Thyroid gland (tissue), 4 donors: ENCODE data around the gene EGR4. TPM values are rescaled to one million over a fixed set of nuclear protein-coding genes. Genes with fewer than 3 reads are reported as not detected.

Source experiments
- DNase-seq, 2 donors: peaks; one replicate each; pipeline ENCODE4 v3.0.0-alpha.2; 2019
- H3K27ac ChIP-seq, 3 donors: fragments of 200-600 bp; sonication (generic); 1 replicate in 2 of 3; 2 replicates in 1 of 3; pipeline ENCODE4 v1.5.1; 2016 to 2019; ENCODE audit warnings: mild to moderate bottlenecking in 1 of 3, moderate library complexity in 1 of 3
- H3K27me3 ChIP-seq: fragments of 200-600 bp; sonication (generic); one replicate; pipeline ENCODE4 v1.5.1; 2019
- H3K36me3 ChIP-seq, 2 donors: fragments of 200-600 bp; sonication (generic); one replicate each; pipeline ENCODE4 v1.5.1; 2016 to 2019
- H3K4me1 ChIP-seq, 2 donors: fragments of 200-600 bp; sonication (generic); one replicate each; pipeline ENCODE4 v1.5.1; 2017 to 2019
- H3K4me3 ChIP-seq, 3 donors: fragments of 200-600 bp; sonication (generic); replicated peaks in 1 of 3; 1 replicate in 2 of 3; 2 replicates in 1 of 3; pipeline ENCODE4 v1.5.1; 2016; ENCODE audit warnings: mild to moderate bottlenecking in 1 of 3
- H3K9me3 ChIP-seq: fragments of 200-600 bp; sonication (generic); one replicate; pipeline ENCODE4 v1.5.1; 2017
- CTCF ChIP-seq, 6 experiments: fragments of 200-600 bp in 3 of 6; fragments of 450-650 bp in 3 of 6; sonication (generic) in 3 of 6; IDR thresholded peaks; one replicate each; pipeline ENCODE4 v1.5.1; 2016 to 2019; ENCODE audit warnings: antibody characterized with exemption in 6 of 6, mild to moderate bottlenecking in 2 of 6, inconsistent platforms in 1 of 6, moderate library complexity in 1 of 6
- POLR2A ChIP-seq, 2 donors: fragments of 450-650 bp; IDR thresholded peaks; one replicate each; pipeline ENCODE4 v1.6.1; 2017; ENCODE audit warnings: antibody characterized with exemption in 2 of 2, mild to moderate bottlenecking in 2 of 2, moderate library complexity in 1 of 2
- WGBS, 2 donors: methylation state at CpG; one replicate each; pipeline ENCODE4 v1.1.5; 2017; 5-methylcytosine and 5-hydroxymethylcytosine counted together
- intact Hi-C: fragments of 100-400 bp; cut with DNase I; formaldehyde crosslinking; loops from one replicate; pipeline ENCODE4 v1.15.1; 2023
- total RNA-seq, 4 donors: library from RNA; depleted of rRNA; stranded (reverse); fragments of >200 nt; gene quantifications; one replicate each; pipeline ENCODE4 v1.2.3, GENCODE V29; 2016

The EGR4 gene
- not detected for total RNA-seq

- 2 to 6% methylated on average over 12 to 35 of the region's 45 CpGs for WGBS, 2 donors
- intact Hi-C loops: no loop called here
- no peak within 1 kb of the TSS for H3K27ac ChIP-seq
Measured at GRCh38 chr2:73293534-73294171, at the start of gene EGR4. Gene EGR4 (minus strand): TSS chr2:73293548. CDS start chr2:73293317, 231 bp downstream.

GRCh38 chr2:73341039-73341438 lies 47.7 kb upstream of the EGR4 start:
- H3K27ac ChIP-seq: no peak overlapping the region
- no peaks in the 10 kb centered on the region for H3K27me3 ChIP-seq
- intact Hi-C loops: no loop called here
- no peak overlapping the region for H3K4me3 ChIP-seq
- TF ChIP-seq CTCF (IDR thresholded peaks at IDR 0.05) (no peak), POLR2A (IDR thresholded peaks at IDR 0.05) (no peak)
- DNase-seq: no peak
- H3K4me1 ChIP-seq: no peaks in the 10 kb centered on the region
- H3K36me3 ChIP-seq: no peaks in the 10 kb centered on the region
- 53 to 68% methylated on average over 3 of the region's 3 CpGs for WGBS, 2 donors
- H3K9me3 ChIP-seq: no peaks in the 10 kb centered on the region

More at GRCh38 chr2:73293534-73294171, at the start of gene EGR4:
- DNase-seq: peak; percentile 20 to 32
- peaks cover 36% of the 10 kb centered on the region for H3K27me3 ChIP-seq
- H3K4me1 ChIP-seq: peaks cover 0 to 16% of the 10 kb centered on the region in 2 donors
- H3K4me3 ChIP-seq: peak within 1 kb of the TSS in 2 of 3 donors; percentile 9 to 26
- no peak for TF ChIP-seq CTCF (IDR thresholded peaks at IDR 0.05)
- TF ChIP-seq POLR2A (IDR thresholded peaks at IDR 0.05): no peak
- no peaks in the 10 kb centered on the region for H3K36me3 ChIP-seq
- H3K9me3 ChIP-seq: no peaks in the 10 kb centered on the region

GRCh38 chr2:73339201-73339600 lies 45.9 kb upstream of the EGR4 start:
- intact Hi-C loops: no loop called here
- Histone ChIP-seq H3K9me3 (no peaks in the 10 kb centered on the region), H3K27me3 (no peaks in the 10 kb centered on the region), H3K4me1 (no peaks in the 10 kb centered on the region), H3K36me3 (no peaks in the 10 kb centered on the region), H3K4me3 (no peak overlapping the region), H3K27ac (no peak overlapping the region)
- DNase-seq: no peak
- WGBS, 2 donors: 68 to 81% methylated on average over 3 of the region's 3 CpGs
- TF ChIP-seq CTCF (IDR thresholded peaks at IDR 0.05) (no peak), POLR2A (IDR thresholded peaks at IDR 0.05) (no peak)

GRCh38 chr2:73337828-73338227 lies 44.5 kb upstream of the EGR4 start:
- WGBS, 2 donors: 39 to 41% methylated on average over 3 of the region's 3 CpGs
- Histone ChIP-seq H3K4me1 (no peaks in the 10 kb centered on the region), H3K27ac (no peak overlapping the region), H3K4me3 (no peak overlapping the region), H3K27me3 (no peaks in the 10 kb centered on the region), H3K9me3 (no peaks in the 10 kb centered on the region), H3K36me3 (no peaks in the 10 kb centered on the region)
- TF ChIP-seq CTCF (IDR thresholded peaks at IDR 0.05) (no peak), POLR2A (IDR thresholded peaks at IDR 0.05) (no peak)
- DNase-seq: no peak
- intact Hi-C loops: no loop called here

GRCh38 chr2:73334620-73335019 lies 41.3 kb upstream of the EGR4 start:
- no peak overlapping the region for H3K27ac ChIP-seq
- no peak for DNase-seq
- 97 to 100% methylated on average over 1 of the region's 1 CpG for WGBS, 2 donors
- H3K4me1 ChIP-seq: no peaks in the 10 kb centered on the region
- H3K36me3 ChIP-seq: no peaks in the 10 kb centered on the region
- H3K27me3 ChIP-seq: no peaks in the 10 kb centered on the region
- no peak overlapping the region for H3K4me3 ChIP-seq
- H3K9me3 ChIP-seq: no peaks in the 10 kb centered on the region
- intact Hi-C loops: no loop called here
- TF ChIP-seq POLR2A (IDR thresholded peaks at IDR 0.05): no peak
- TF ChIP-seq CTCF (IDR thresholded peaks at IDR 0.05): no peak
